ENCODE results near the gene SLC15A1.

SLC15A1 gene

DNA sequence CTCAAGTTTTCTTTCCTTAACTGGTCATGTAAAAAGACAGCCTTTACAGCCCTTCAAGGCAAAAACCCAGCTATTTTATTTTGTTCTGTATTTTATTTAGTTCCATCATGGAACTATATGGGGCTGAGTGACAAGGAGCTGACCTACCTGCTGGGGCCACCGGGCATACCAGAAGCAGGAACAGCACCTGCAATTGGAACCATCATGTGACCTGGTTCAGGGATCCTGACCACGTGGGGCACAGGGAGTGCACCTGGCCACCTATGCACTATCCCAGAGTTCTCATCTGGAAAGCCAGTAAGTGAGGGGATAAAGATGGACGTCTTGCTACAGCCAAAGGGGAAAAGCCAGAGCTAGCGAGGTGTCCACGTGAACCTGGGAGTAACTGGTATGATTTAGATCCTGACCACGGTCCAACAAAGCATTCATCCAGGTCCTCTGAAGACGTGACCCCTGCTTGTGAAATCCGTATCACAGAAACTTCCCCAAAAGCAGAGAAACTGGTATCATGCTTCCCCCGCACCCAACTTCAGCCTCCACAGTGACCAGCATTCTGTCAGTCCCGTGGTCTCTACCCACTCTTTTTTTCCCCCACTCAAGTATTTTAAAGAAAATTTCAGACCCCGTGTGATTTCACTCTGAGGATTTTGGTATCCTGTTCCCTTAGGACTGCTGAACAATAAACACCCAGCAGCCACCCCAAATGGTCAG, 40.5 kb upstream of the SLC15A1 start:
- no peak overlapping the region for H3K4me3 ChIP-seq (ENCODE audit: low read depth in 1 of 2, low read length in 1 of 2)
- H3K36me3 ChIP-seq = no peaks in the 10 kb centered on the region
- H3K4me1 ChIP-seq (ENCODE audit: control insufficient read depth in 1 of 2, insufficient read depth in 1 of 2, low read depth in 1 of 2, low read length in 1 of 2) = no peaks in the 10 kb centered on the region
- no peaks in the 10 kb centered on the region for H3K9me3 ChIP-seq
- no peak overlapping the region for H3K27ac ChIP-seq
- TF ChIP-seq, protein P1, sequence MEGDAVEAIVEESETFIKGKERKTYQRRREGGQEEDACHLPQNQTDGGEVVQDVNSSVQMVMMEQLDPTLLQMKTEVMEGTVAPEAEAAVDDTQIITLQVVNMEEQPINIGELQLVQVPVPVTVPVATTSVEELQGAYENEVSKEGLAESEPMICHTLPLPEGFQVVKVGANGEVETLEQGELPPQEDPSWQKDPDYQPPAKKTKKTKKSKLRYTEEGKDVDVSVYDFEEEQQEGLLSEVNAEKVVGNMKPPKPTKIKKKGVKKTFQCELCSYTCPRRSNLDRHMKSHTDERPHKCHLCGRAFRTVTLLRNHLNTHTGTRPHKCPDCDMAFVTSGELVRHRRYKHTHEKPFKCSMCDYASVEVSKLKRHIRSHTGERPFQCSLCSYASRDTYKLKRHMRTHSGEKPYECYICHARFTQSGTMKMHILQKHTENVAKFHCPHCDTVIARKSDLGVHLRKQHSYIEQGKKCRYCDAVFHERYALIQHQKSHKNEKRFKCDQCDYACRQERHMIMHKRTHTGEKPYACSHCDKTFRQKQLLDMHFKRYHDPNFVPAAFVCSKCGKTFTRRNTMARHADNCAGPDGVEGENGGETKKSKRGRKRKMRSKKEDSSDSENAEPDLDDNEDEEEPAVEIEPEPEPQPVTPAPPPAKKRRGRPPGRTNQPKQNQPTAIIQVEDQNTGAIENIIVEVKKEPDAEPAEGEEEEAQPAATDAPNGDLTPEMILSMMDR (IDR thresholded peaks at IDR 0.05) = no peak
- H3K27me3 ChIP-seq = peaks cover 18% of the 10 kb centered on the region

DNA sequence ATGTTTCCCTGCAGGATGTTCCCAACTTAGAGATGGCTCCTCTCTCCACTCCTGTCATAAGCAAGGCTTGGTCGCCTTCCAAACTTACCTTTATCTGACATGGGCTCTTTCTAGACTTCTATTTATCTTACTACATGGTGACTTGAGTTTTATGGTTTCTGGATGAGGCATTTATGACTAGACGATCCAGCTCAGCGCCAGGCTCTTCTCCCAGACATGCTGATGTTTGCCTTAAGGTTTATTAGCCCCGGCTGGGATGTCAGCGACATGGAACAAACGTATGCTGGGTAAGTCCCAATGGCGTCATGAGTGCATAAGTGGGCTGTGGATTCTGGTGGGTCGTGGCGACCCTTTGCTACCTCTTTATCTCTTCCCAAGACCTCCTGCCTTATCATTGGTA, 39.8 kb upstream of the SLC15A1 start:
- no peaks in the 10 kb centered on the region for H3K4me1 ChIP-seq (ENCODE audit: control insufficient read depth in 1 of 2, insufficient read depth in 1 of 2, low read depth in 1 of 2, low read length in 1 of 2)
- H3K27ac ChIP-seq = no peak overlapping the region
- TF ChIP-seq, protein P1 (IDR thresholded peaks at IDR 0.05) = no peak
- H3K36me3 ChIP-seq = no peaks in the 10 kb centered on the region
- no peak overlapping the region for H3K4me3 ChIP-seq (ENCODE audit: low read depth in 1 of 2, low read length in 1 of 2)
- H3K9me3 ChIP-seq = no peaks in the 10 kb centered on the region
- peaks cover 19% of the 10 kb centered on the region for H3K27me3 ChIP-seq

DNA sequence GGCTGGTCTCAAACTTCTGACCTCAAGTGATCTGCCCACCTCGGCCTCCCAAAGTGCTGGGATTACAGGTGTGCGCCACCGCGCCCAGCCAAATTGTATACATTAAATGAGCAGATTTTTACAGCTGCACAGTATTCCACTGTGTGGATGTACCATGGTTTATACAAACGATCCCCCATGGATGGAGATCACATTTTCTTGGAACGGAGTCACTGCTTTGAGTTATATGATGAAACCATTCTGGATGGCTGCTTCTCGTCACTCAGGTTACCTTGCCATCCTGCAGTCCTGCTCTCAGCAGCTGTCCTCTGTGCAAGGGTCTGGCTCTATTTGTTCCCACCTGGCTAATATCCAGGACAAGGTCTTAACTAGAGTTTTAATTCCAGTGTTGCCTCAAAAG, 39.1 kb upstream of the SLC15A1 start:
- no peaks in the 10 kb centered on the region for H3K4me1 ChIP-seq (ENCODE audit: control insufficient read depth in 1 of 2, insufficient read depth in 1 of 2, low read depth in 1 of 2, low read length in 1 of 2)
- no peaks in the 10 kb centered on the region for H3K36me3 ChIP-seq
- peaks cover 26% of the 10 kb centered on the region for H3K27me3 ChIP-seq
- no peak overlapping the region for H3K4me3 ChIP-seq (ENCODE audit: low read depth in 1 of 2, low read length in 1 of 2)
- no peak overlapping the region for H3K27ac ChIP-seq
- TF ChIP-seq, protein P1 (IDR thresholded peaks at IDR 0.05) = no peak
- H3K9me3 ChIP-seq = no peaks in the 10 kb centered on the region

DNA sequence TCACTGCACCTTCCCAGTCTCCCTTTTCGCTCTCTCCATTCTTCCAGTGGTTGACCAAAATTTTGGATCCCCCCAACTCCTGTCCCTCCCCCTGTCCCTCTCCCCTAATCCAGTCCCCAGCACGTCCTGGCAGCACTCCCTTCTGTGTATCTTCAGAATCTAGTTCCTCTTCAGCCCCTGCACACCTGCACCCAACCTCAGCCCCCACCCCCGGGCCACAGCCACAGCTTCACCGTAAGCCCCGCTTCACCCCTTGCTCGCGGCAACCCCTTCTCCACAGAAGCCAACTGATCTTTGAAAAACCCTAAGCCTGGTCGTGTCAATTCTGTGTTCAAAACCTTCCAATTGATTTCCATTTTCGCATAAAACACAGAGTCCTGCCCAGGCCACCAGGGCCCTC, 35.5 kb upstream of the SLC15A1 start:
- H3K4me1 ChIP-seq (ENCODE audit: control insufficient read depth in 1 of 2, insufficient read depth in 1 of 2, low read depth in 1 of 2, low read length in 1 of 2) = no peaks in the 10 kb centered on the region
- H3K36me3 ChIP-seq = no peaks in the 10 kb centered on the region
- no peak overlapping the region for H3K4me3 ChIP-seq (ENCODE audit: low read depth in 1 of 2, low read length in 1 of 2)
- no peak overlapping the region for H3K27ac ChIP-seq
- H3K9me3 ChIP-seq = no peaks in the 10 kb centered on the region
- H3K27me3 ChIP-seq = peaks cover 30% of the 10 kb centered on the region
- TF ChIP-seq, protein P1 (IDR thresholded peaks at IDR 0.05) = no peak

DNA sequence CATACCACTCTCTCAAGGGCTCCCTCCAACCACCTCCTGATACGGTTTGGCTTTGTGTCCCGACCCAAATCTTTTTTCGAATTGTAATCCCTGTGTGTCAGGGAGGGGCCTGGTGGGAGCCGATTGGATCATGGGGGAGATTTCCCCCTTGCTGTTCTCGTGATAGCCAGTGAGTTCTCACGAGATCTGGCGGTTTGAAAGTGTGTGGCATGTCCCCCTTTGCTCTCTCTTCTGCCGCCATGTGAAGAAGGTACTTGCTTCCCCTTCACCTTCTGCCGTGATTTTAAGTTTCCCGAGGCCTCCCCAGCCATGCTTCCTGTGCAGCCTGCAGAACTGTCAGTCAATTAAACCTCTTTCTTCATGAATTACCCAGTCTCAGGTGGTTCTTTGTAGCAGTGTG, 34.7 kb upstream of the SLC15A1 start:
- Histone ChIP-seq H3K4me3 (ENCODE audit: low read depth in 1 of 2, low read length in 1 of 2) (no peak overlapping the region), H3K4me1 (ENCODE audit: control insufficient read depth in 1 of 2, insufficient read depth in 1 of 2, low read depth in 1 of 2, low read length in 1 of 2) (no peaks in the 10 kb centered on the region), H3K27me3 (peaks cover 30% of the 10 kb centered on the region), H3K9me3 (no peaks in the 10 kb centered on the region), H3K36me3 (no peaks in the 10 kb centered on the region), H3K27ac (no peak overlapping the region)
- TF ChIP-seq, protein P1 (IDR thresholded peaks at IDR 0.05) = no peak

Measured in neutrophil (primary cell).